ENCODE measurements around the gene SMIM24.

GRCh38 chr19:3514930-3515329 lies 34.6 kb upstream of the SMIM24 start:
- TF ChIP-seq CTCF (IDR thresholded peaks at IDR 0.05 in 8 of 11, conservative IDR thresholded peaks at IDR 0.05 in 3 of 11) (no peak), POLR2A (IDR thresholded peaks at IDR 0.05) (no peak)

Measured in spleen (tissue), 7 donors.